ENCODE data around the gene ABCA8. TPM values are rescaled to one million over a fixed set of nuclear protein-coding genes. Genes with fewer than 3 reads are reported as not detected.

ABCA8 gene
- total and polyA plus RNA-seq, 2 of the 8 experiments (the other 6 are each of a cell fraction or from before 2014, with no cell fraction given): not detected

GRCh38 chr17:68953340-68953997, 1.7 kb downstream of the ABCA8 start (continued):
- TF ChIP-seq SIX5 (IDR thresholded peaks at IDR 0.05; ENCODE audit: low read depth, low read length): no peak
